Measurements from ENCODE around the gene LDLRAD3. TPM values are rescaled to one million over a fixed set of nuclear protein-coding genes. Genes with fewer than 3 reads are reported as not detected.
A peak's percentile ranks its signal among the peaks of the same experiment; 100 is the strongest.

Gene LDLRAD3
- polyA plus RNA-seq, 1 donor: 26.6 TPM

GRCh38 chr11:35927682-35928081 lies 16.2 kb upstream of the LDLRAD3 start:
- DNase-seq: no peak

- DNase-seq: no peak
Measured at GRCh38 chr11:35928688-35929395, 15.0 kb upstream of the LDLRAD3 start.

GRCh38 chr11:35930466-35930865 lies 13.4 kb upstream of the LDLRAD3 start:
- no peak for DNase-seq

DNA sequence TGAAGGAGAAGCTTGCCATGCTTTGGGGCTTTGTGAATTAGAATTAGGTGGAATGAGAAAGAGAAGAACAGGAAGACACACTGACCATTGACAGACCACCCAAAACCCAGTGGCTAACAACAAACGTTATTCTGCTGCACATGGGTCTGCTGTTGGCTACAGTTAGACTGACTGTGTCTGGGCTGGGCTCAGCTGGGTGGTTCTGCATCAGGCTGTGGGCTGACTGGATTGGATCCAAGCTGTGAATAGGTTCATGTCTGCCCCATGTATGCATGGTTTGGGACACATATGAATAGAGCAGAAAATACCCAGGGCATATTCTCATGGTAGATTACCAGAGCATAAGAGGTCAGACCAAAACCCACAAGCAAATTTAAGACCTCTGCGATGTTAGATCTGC lies 11.7 kb upstream of the LDLRAD3 start:
- DNase-seq: no peak

GRCh38 chr11:35932681-35933319 lies 11.1 kb upstream of the LDLRAD3 start:
- no peak for DNase-seq

DNA sequence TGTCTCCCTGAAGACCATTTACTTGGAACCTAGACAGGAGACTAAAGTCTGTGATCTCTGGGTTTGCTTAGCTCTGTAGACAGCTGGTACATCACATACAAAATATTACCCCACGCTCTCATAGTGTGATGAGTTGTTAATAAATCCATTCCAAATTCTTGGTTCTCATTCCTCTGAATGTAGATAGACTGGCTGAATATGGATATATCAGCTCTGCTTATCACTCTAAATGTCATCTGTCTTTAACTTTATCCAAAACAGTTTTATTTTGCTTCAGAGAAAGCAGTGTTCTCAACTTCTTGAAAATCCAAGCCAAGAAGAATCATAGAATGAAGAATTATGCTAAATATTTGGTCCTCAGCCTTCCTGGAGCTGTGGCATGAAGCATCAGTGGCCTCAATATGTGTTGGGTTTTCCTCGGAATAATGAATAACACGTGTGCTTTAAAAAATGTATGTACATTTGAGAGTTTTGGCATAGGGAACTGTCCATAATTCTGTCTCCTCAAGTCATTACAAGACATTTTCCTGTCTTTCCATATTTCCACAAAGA lies 10.5 kb upstream of the LDLRAD3 start:
- no peak for DNase-seq

DNA sequence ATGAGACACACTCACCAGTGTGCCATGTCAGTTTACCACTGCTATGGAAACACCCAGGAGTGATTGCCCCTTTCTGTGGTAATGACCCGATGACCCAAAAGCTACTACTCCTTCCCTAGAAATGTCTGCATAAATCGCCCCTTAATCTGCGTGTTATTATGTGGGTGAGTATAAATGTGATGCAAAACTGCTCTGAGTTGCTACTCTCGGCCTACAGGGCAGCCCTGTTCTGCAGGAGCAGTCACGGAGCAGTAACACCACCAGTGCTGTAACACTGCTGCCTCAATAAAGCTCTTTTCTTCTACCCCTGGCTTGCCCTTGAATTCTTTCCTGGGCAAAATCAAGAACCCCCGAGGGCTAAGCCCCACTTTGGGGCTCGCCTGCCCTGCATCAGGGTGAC lies 9.6 kb upstream of the LDLRAD3 start:
- DNase-seq: no peak

GRCh38 chr11:35934981-35935380 lies 8.9 kb upstream of the LDLRAD3 start:
- DNase-seq: no peak

DNA sequence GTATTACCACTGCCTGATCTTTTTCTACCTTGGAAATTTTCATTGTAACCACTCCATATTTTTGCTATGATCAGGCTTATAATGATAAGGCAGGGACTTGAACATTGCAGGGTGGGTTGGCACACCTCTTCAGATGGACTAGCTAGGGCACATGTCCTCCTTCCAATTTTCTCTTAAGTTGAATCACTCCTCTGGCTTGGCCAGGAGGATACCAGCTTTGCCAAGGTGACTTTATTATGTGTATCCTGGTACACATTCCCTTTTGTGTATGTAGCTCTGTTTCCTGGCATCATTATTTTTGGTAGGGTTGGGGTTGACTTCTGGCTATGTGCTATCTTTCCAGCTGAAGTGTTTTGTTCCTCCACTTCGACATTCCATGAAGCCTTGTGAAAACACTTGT lies 8.5 kb upstream of the LDLRAD3 start:
- DNase-seq: no peak

DNA sequence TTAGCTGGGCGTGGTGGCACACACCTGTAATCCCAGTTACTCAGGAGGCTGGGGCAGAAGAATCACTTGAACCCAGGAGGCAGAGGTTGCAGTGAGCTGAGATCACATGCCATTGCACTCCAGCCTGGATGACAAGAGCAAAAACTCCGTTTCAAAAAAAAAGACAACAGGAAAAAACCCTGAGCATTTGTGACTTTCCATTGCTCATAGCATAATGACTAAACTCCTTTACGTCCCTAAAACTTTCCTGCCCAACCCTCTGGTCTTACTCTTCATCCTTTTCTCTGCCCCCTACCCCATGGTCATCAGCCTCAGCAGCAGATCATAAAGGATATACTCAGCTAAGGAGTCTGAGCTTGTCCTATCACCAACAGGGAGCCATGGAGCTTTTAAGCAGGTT lies 6.8 kb upstream of the LDLRAD3 start:
- DNase-seq: no peak

DNA sequence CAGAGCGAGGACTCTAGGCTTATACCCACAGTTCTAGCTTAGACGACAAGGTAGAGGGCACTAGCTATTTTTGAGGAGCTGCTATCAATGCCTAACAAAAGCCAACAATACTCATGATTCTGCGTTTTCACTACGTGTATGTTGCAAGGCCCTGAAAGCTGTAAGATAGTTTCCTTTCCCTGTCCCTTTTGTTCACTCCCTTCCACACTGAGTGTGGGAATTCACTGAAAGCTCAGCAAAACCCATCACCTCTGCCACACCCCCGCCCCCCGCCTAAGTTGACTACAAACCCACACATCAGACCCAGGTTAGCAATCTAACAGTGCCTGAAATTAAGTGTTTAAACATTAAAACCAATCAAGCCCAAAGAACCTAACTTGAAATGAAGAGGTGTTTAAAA lies 6.2 kb upstream of the LDLRAD3 start:
- DNase-seq: no peak

- DNase-seq: no peak
Measured at GRCh38 chr11:35938231-35938630, 5.6 kb upstream of the LDLRAD3 start.

- DNase-seq: no peak
Measured at GRCh38 chr11:35943309-35943708, 553 bp upstream of the LDLRAD3 start.

DNA sequence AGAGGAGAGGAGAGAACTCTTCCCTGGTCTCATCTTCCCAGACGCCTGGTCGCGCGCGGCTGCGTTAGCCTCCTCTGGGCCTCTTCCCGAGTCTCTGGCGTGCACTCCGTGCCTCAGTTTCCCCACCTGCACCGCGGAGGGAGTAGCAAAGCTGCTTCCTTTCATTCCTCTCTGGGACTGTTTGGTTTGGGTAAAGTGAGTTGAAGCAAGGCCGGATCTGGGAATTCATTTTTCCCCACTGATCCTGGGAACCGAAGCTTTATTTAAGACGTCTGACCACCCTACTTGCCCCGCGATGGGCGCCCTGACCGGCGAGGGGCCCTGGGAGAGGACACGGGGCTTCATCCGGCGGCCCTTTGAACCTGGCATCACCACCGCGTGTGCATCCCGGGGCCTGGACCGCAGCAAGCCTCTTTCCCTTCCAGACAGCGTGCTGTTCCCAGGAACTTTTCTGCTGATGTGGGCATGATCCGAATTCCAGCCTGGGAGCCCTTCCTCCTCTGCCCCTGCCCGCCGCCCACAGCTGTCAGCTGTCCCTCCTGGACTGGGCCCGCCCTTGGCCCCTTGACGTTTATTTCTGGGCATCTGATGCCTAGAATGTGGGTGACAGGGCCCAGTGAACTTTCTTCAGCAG lies 758 bp downstream of the LDLRAD3 start:
- DNase-seq: peak; percentile 45

GRCh38 chr11:35945137-35945518 lies 1.3 kb downstream of the LDLRAD3 start:
- DNase-seq: no peak

DNA sequence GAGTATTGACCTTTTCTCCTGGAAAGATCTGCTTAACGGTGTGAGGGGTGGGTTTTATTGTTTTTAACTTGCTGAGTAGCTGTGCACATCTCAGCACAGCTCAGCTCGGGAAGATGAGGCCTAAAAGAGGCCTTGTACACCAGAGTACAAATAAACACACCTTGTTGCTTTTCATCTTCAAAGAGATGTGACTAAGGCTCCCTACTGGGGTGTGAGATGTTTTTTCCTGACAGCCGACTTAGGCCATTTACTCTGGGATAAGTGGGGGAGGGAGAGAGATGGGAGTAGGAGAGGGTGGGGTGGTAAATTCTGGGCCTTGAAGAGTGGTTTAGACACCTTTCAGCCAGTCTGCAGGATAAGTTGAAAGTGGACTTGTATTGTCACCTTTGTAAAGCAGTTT lies 2.9 kb downstream of the LDLRAD3 start:
- no peak for DNase-seq

DNA sequence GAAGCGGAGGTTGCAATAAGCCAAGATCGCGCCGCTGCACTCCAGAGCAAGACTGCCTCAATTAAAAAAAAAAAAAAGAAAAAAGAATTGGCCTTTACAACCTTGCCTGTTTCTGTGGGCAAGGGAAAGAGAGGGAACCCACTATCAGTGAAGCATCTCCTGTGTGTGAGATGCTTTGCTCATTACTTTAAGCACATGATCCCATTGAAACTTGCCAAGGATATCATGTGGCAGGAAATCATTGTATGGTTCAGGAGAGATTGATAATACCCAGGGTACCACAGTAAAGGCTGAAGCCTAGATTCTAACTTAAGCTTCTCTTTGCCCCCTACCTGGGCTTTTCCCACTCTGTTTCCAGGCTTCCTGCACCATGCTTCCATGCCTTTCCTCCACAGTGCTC lies 3.6 kb downstream of the LDLRAD3 start:
- no peak for DNase-seq

GRCh38 chr11:35949242-35949641 lies 5.4 kb downstream of the LDLRAD3 start:
- no peak for DNase-seq

DNA sequence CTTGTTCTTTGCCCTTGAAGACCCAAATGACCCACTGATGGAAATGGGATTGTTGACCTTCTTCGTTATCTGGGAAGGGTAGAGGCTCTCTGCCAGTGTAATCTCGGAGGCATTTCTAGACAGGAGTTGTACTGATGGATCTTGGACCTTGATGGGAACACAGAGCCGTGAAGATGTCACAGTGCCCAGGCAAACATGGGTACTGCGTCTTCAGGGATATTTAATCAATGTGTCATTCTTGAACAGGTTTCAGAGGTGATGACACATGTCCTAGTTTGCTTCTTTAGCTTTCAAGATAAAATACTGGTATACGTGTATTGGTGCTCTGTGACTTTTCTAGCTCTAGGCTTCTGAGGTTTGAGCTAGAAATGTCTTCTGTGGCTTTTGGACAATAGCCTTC lies 6.2 kb downstream of the LDLRAD3 start:
- DNase-seq: no peak

DNA sequence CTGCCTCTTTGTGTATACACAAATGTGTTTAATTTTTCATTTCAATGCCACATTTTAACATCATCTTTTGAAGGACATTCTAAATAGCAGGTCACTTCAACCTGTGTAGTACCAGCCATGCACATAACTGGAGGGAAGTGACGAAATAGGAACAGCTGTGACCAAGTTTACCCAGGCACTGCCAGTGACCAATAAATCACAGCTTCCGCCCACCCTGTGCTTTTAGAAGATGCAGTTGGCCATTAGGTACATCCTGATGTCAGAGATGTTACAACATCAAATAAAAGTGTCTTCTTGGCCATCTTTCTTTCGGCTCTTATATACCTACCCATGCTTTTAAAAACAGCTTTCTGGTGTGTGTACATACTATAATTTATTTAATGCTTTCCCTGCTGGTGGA lies 7.8 kb downstream of the LDLRAD3 start:
- no peak for DNase-seq

DNA sequence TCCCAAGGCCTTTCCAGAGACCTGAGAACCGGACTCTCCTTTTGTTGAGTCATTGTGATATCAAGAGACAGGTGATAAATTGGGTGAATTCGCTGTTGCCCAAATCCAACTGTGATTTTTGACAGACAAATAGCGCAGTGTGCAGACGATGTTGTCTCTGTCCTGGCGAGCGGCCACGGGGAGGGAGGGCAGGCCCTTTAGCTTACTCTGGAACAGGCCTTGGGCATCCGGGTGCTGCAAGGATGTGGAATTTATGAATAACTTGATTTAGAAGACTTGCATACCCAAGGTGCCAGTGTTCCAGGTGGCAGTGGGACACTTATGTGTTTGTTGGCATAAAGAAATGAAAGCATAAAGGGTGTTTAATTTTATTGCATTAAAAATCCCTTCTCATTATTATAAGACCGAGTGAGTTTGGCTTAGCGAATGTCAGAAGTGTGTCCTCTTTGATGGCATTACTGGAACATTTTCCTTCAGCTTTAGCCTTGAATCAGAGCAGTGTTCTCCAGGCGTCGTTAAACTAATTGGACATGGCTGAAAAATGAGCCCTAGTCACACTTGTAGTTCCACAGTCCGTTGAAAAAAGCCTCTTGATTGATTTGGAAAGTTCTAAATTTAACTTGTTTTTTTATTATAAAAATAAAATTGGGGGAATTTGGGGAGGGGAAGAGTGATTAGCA lies 9.4 kb downstream of the LDLRAD3 start:
- DNase-seq: no peak

GRCh38 chr11:35954205-35954604 lies 10.3 kb downstream of the LDLRAD3 start:
- no peak for DNase-seq

DNA sequence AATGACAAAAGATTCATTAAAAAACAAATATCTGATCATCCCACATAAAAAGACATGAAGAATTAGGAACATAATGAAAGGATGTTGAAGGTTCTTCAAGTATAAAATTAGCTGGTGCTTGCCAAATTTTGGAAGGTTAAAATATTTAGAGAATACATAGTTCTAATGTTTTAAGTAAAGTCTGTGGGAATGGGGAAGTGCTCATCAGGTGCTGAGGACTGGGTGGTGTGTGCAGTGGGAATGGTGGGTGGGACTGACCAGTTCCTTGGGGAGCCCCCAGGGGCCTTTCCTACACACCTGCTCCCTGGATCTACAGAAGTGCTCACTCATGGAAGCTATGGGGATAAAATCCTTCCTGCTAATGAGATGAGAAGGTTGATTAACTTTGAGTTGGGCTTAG lies 11.8 kb downstream of the LDLRAD3 start:
- DNase-seq: no peak

Measured in hindlimb muscle (tissue), 1 donor.